Rectal smooth muscle tissue (tissue), 1 donor: ENCODE measurements around the gene PDS5B.

Experiments
- H3K27ac ChIP-seq: one replicate; pipeline ENCODE4 v1.7.0; 2013; ENCODE audit warnings: low read depth, low read length, inconsistent platforms
- H3K27me3 ChIP-seq: one replicate; pipeline ENCODE4 v1.7.0; 2013; ENCODE audit warnings: low read length; ENCODE audit not compliant: control insufficient read depth, insufficient read depth
- H3K36me3 ChIP-seq: one replicate; pipeline ENCODE4 v1.7.0; 2013; ENCODE audit warnings: low read length; ENCODE audit not compliant: control insufficient read depth, insufficient read depth
- H3K4me1 ChIP-seq: one replicate; pipeline ENCODE4 v1.7.0; 2013; ENCODE audit warnings: low read length; ENCODE audit not compliant: control insufficient read depth, insufficient read depth
- H3K4me3 ChIP-seq: one replicate; pipeline ENCODE4 v1.7.0; 2013; ENCODE audit warnings: low read length
- H3K9ac ChIP-seq: one replicate; pipeline ENCODE4 v1.7.0; 2013; ENCODE audit warnings: low read length

The PDS5B gene

GRCh38 chr13:32737111-32737571 lies 150.9 kb downstream of the PDS5B start:
- Histone ChIP-seq H3K27ac (peak overlapping the region; percentile 68), H3K4me1 (peaks cover 3% of the 10 kb centered on the region), H3K27me3 (no peaks in the 10 kb centered on the region), H3K4me3 (peak overlapping the region; percentile 51), H3K36me3 (no peaks in the 10 kb centered on the region), H3K9ac (no peak overlapping the region)

GRCh38 chr13:32737679-32738078 lies 151.4 kb downstream of the PDS5B start:
- Histone ChIP-seq H3K27me3 (no peaks in the 10 kb centered on the region), H3K27ac (no peak overlapping the region), H3K4me1 (peaks cover 3% of the 10 kb centered on the region), H3K36me3 (no peaks in the 10 kb centered on the region), H3K4me3 (peak overlapping the region; percentile 51), H3K9ac (no peak overlapping the region)

- Histone ChIP-seq H3K36me3 (no peaks in the 10 kb centered on the region), H3K4me3 (no peak overlapping the region), H3K27ac (no peak overlapping the region), H3K9ac (no peak overlapping the region), H3K4me1 (no peaks in the 10 kb centered on the region), H3K27me3 (no peaks in the 10 kb centered on the region)
Measured at GRCh38 chr13:32745509-32745908, 159.3 kb downstream of the PDS5B start.

- Histone ChIP-seq H3K36me3 (no peaks in the 10 kb centered on the region), H3K9ac (no peak overlapping the region), H3K27ac (no peak overlapping the region)
Measured at GRCh38 chr13:32746474-32746873, 160.2 kb downstream of the PDS5B start.

GRCh38 chr13:32748305-32748704 lies 162.1 kb downstream of the PDS5B start:
- no peaks in the 10 kb centered on the region for H3K27me3 ChIP-seq
- no peak overlapping the region for H3K4me3 ChIP-seq
- no peak overlapping the region for H3K27ac ChIP-seq
- no peak overlapping the region for H3K9ac ChIP-seq
- no peaks in the 10 kb centered on the region for H3K36me3 ChIP-seq
- H3K4me1 ChIP-seq, result no peaks in the 10 kb centered on the region

More at GRCh38 chr13:32746474-32746873, 160.2 kb downstream of the PDS5B start:
- Histone ChIP-seq H3K4me1 (no peaks in the 10 kb centered on the region), H3K4me3 (no peak overlapping the region), H3K27me3 (no peaks in the 10 kb centered on the region)

GRCh38 chr13:32751340-32751739 lies 165.1 kb downstream of the PDS5B start:
- Histone ChIP-seq H3K27ac (no peak overlapping the region), H3K4me3 (no peak overlapping the region), H3K4me1 (no peaks in the 10 kb centered on the region), H3K36me3 (no peaks in the 10 kb centered on the region), H3K9ac (no peak overlapping the region), H3K27me3 (no peaks in the 10 kb centered on the region)

- Histone ChIP-seq H3K27ac (no peak overlapping the region), H3K9ac (no peak overlapping the region), H3K27me3 (no peaks in the 10 kb centered on the region), H3K4me3 (no peak overlapping the region), H3K4me1 (no peaks in the 10 kb centered on the region), H3K36me3 (no peaks in the 10 kb centered on the region)
Measured at GRCh38 chr13:32752311-32752710, 166.1 kb downstream of the PDS5B start.

- Histone ChIP-seq H3K27me3 (no peaks in the 10 kb centered on the region), H3K9ac (no peak overlapping the region), H3K36me3 (no peaks in the 10 kb centered on the region), H3K4me3 (no peak overlapping the region), H3K27ac (no peak overlapping the region), H3K4me1 (no peaks in the 10 kb centered on the region)
Measured at GRCh38 chr13:32752997-32753606, 166.8 kb downstream of the PDS5B start.

- Histone ChIP-seq H3K27me3 (no peaks in the 10 kb centered on the region), H3K27ac (no peak overlapping the region), H3K36me3 (no peaks in the 10 kb centered on the region), H3K4me1 (no peaks in the 10 kb centered on the region), H3K9ac (no peak overlapping the region), H3K4me3 (no peak overlapping the region)
Measured at GRCh38 chr13:32754179-32754578, 167.9 kb downstream of the PDS5B start.

GRCh38 chr13:32759152-32759551 lies 172.9 kb downstream of the PDS5B start:
- Histone ChIP-seq H3K27me3 (no peaks in the 10 kb centered on the region), H3K9ac (no peak overlapping the region), H3K36me3 (peaks cover 6% of the 10 kb centered on the region), H3K4me3 (no peak overlapping the region), H3K4me1 (no peaks in the 10 kb centered on the region), H3K27ac (no peak overlapping the region)

GRCh38 chr13:32761472-32761871 lies 175.2 kb downstream of the PDS5B start:
- Histone ChIP-seq H3K9ac (no peak overlapping the region), H3K4me3 (no peak overlapping the region), H3K36me3 (peaks cover 6% of the 10 kb centered on the region), H3K4me1 (no peaks in the 10 kb centered on the region), H3K27ac (no peak overlapping the region), H3K27me3 (no peaks in the 10 kb centered on the region)

GRCh38 chr13:32779119-32779518 lies 192.9 kb downstream of the PDS5B start:
- Histone ChIP-seq H3K27me3 (no peaks in the 10 kb centered on the region), H3K9ac (no peak overlapping the region), H3K27ac (no peak overlapping the region), H3K36me3 (no peaks in the 10 kb centered on the region), H3K4me3 (no peak overlapping the region), H3K4me1 (no peaks in the 10 kb centered on the region)

GRCh38 chr13:32781906-32782305 lies 195.7 kb downstream of the PDS5B start:
- no peak overlapping the region for H3K27ac ChIP-seq
- H3K4me1 ChIP-seq, result no peaks in the 10 kb centered on the region
- H3K4me3 ChIP-seq, result no peak overlapping the region
- H3K36me3 ChIP-seq, result no peaks in the 10 kb centered on the region
- no peaks in the 10 kb centered on the region for H3K27me3 ChIP-seq
- no peak overlapping the region for H3K9ac ChIP-seq
